Measurements from ENCODE around the gene DNAH11. TPM values are rescaled to one million over a fixed set of nuclear protein-coding genes. Genes with fewer than 3 reads are reported as not detected.

Gene DNAH11
- total and polyA plus RNA-seq, 2 of the 8 experiments (the other 6 are each of a cell fraction or from before 2014, with no cell fraction given), result 1.8 to 4.9 TPM

GRCh38 chr7:21690705-21691104 is 147.9 kb downstream of the DNAH11 start:
- 96% methylated on average over 5 of the region's 5 CpGs; no CpG with 5 or more reads in 1 of the 2 experiments for WGBS, 2 experiments (ENCODE audit: extremely low coverage in 1 of 2, insufficient coverage in 1 of 2, insufficient read length in 1 of 2, insufficient replicate concordance in 2 of 2, low coverage in 1 of 2, low lambda C conversion rate in 2 of 2, missing lambda C conversion rate in 1 of 2)
- H4K5ac ChIP-seq (ENCODE audit: insufficient read length, low read depth, low read length), result no peak overlapping the region
- H3K79me2 ChIP-seq (ENCODE audit: control insufficient read depth in 1 of 2, insufficient read depth in 2 of 2, low read length in 2 of 2), result no peaks in the 10 kb centered on the region
- TF ChIP-seq RNF2 (IDR thresholded peaks at IDR 0.05; ENCODE audit: borderline replicate concordance, low read depth, low read length, missing control alignments, poor library complexity, severe bottlenecking), result no peak
- TF ChIP-seq CTBP2 (IDR thresholded peaks at IDR 0.05; ENCODE audit: borderline replicate concordance, insufficient read depth, insufficient read length, low read length), result no peak
- no peak for TF ChIP-seq CBX5 (IDR thresholded peaks at IDR 0.05; ENCODE audit: low read depth, low read length)
- no peak for TF ChIP-seq TEAD4 (IDR thresholded peaks at IDR 0.05; ENCODE audit: low read depth, low read length)
- TF ChIP-seq CTCF (IDR thresholded peaks at IDR 0.05; ENCODE audit: control extremely low read depth in 1 of 3, insufficient read depth in 1 of 3, low read depth in 1 of 3, low read length in 3 of 3), result peak in 2 of 3 experiments; percentile 11 to 30; a peak in 1 of 4 replicates
- no peak for TF ChIP-seq SIN3A (conservative IDR thresholded peaks at IDR 0.05 in 1 of 2, IDR thresholded peaks at IDR 0.05 in 1 of 2; ENCODE audit: low read depth in 1 of 2, low read length in 2 of 2)
- peak; percentile 35 to 54 for TF ChIP-seq RAD21 (IDR thresholded peaks at IDR 0.05 in 1 of 2, conservative IDR thresholded peaks at IDR 0.05 in 1 of 2; ENCODE audit: low read depth in 2 of 2, low read length in 2 of 2)
- FAIRE-seq (no peak), DNase-seq (ENCODE audit: low read depth in 1 of 2, low spot score in 2 of 2) (no peak)
- H2BK20ac ChIP-seq (ENCODE audit: low read length), result no peak overlapping the region
- no peaks in the 10 kb centered on the region for H3K79me1 ChIP-seq (ENCODE audit: low read depth, low read length)
- no peak overlapping the region for H3K27ac ChIP-seq (ENCODE audit: low read depth, low read length)
- no peak overlapping the region for H2AK5ac ChIP-seq (ENCODE audit: low read depth, low read length)
- no peak overlapping the region for H3K56ac ChIP-seq (replicated peaks; ENCODE audit: insufficient read length, low read depth, low read length)
- no peak overlapping the region for H4K8ac ChIP-seq (ENCODE audit: extremely low read depth, insufficient read depth, low read length)
- no peak overlapping the region for H2BK5ac ChIP-seq (ENCODE audit: low read depth, low read length)
- no peak overlapping the region for H3K23ac ChIP-seq (ENCODE audit: insufficient read length)
- H4K20me1 ChIP-seq (replicated peaks in 1 of 2; ENCODE audit: control insufficient read depth in 1 of 2, insufficient read depth in 2 of 2, low read length in 2 of 2), result no peaks in the 10 kb centered on the region
- no peak overlapping the region for H2BK12ac ChIP-seq (ENCODE audit: low read depth, low read length)
- H3K36me3 ChIP-seq (ENCODE audit: control insufficient read depth in 2 of 4, insufficient read depth in 4 of 4, low read length in 3 of 4), result no peaks in the 10 kb centered on the region
- H3K9ac ChIP-seq (replicated peaks in 1 of 4; ENCODE audit: extremely low read depth in 1 of 4, low read depth in 3 of 4, low read length in 3 of 4), result no peak overlapping the region
- POLR2A ChIA-PET (ENCODE audit: partially characterized antibody), result no interaction called here
- H3K9me3 ChIP-seq (ENCODE audit: insufficient read depth in 2 of 2, low read depth in 1 of 2, low read length in 1 of 2), result no peaks in the 10 kb centered on the region
- H3K14ac ChIP-seq (ENCODE audit: insufficient read length), result no peak overlapping the region
- H3K23me2 ChIP-seq (ENCODE audit: low read depth, low read length), result no peaks in the 10 kb centered on the region
- H3K4ac ChIP-seq (replicated peaks; ENCODE audit: insufficient read length, low read depth, low read length), result no peak overlapping the region
- no peak overlapping the region for H3K4me2 ChIP-seq (ENCODE audit: insufficient read depth in 1 of 2, low read depth in 2 of 2, low read length in 2 of 2)
- no peak overlapping the region for H4K91ac ChIP-seq (replicated peaks; ENCODE audit: insufficient read length, low read length)
- H3K4me1 ChIP-seq (replicated peaks in 1 of 4; ENCODE audit: control insufficient read depth in 3 of 4, insufficient read depth in 4 of 4, low read length in 3 of 4), result peaks cover 0 to 5% (median 0%) of the 10 kb centered on the region in 4 experiments; a peak in 1 of 7 replicates
- no peaks in the 10 kb centered on the region for H3K27me3 ChIP-seq (replicated peaks in 1 of 4; ENCODE audit: control insufficient read depth in 3 of 4, extremely low read depth in 1 of 4, insufficient read depth in 3 of 4, low read length in 3 of 4)
- H3K4me3 ChIP-seq (ENCODE audit: extremely low read depth in 1 of 4, insufficient read depth in 2 of 4, low read depth in 3 of 4, low read length in 4 of 4), result no peak overlapping the region
- H2BK15ac ChIP-seq (ENCODE audit: low read length), result no peak overlapping the region
- no peak overlapping the region for H3K18ac ChIP-seq (ENCODE audit: extremely low read depth, low read length)
- H2AFZ ChIP-seq (ENCODE audit: low read length), result no peak overlapping the region
- no peak overlapping the region for H2BK120ac ChIP-seq (replicated peaks; ENCODE audit: low read depth, low read length)
- CTCF ChIA-PET (ENCODE audit: partially characterized antibody), result interaction anchor here (0.6 to 1.3 kb wide), 3 partner anchors 19 to 77 kb away, joined by 3 to 4 read pairs (median 3); no protein-coding TSS in a partner anchor
